ENCODE data around the gene MANSC1.

Gene MANSC1

GRCh38 chr12:12366701-12367481, 16.8 kb upstream of the MANSC1 start:
- H3K4me3 ChIP-seq (ENCODE audit: low read depth, low read length), result no peak overlapping the region
- TF ChIP-seq POLR2A (IDR thresholded peaks at IDR 0.05; ENCODE audit: extremely low read depth, insufficient read length) (no peak), CTCF (IDR thresholded peaks at IDR 0.05; ENCODE audit: low read depth, low read length) (no peak), MAX (IDR thresholded peaks at IDR 0.05; ENCODE audit: low read depth, low read length) (no peak), MYC (IDR thresholded peaks at IDR 0.05; ENCODE audit: low read depth, low read length) (no peak)
- no peak for DNase-seq (ENCODE audit: low read depth)

- peak; percentile 38 for DNase-seq (ENCODE audit: low read depth)
- no peak overlapping the region for H3K4me3 ChIP-seq (ENCODE audit: low read depth, low read length)
- no peak for TF ChIP-seq CTCF (IDR thresholded peaks at IDR 0.05; ENCODE audit: low read depth, low read length)
- no peak for TF ChIP-seq MAX (IDR thresholded peaks at IDR 0.05; ENCODE audit: low read depth, low read length)
- TF ChIP-seq POLR2A (IDR thresholded peaks at IDR 0.05; ENCODE audit: extremely low read depth, insufficient read length), result no peak
- TF ChIP-seq MYC (IDR thresholded peaks at IDR 0.05; ENCODE audit: low read depth, low read length), result no peak
Observed at GRCh38 chr12:12365931-12366431, 15.9 kb upstream of the MANSC1 start.

GRCh38 chr12:12365446-12365802, 15.4 kb upstream of the MANSC1 start:
- TF ChIP-seq POLR2A (IDR thresholded peaks at IDR 0.05; ENCODE audit: extremely low read depth, insufficient read length) (no peak), CTCF (IDR thresholded peaks at IDR 0.05; ENCODE audit: low read depth, low read length) (no peak), MYC (IDR thresholded peaks at IDR 0.05; ENCODE audit: low read depth, low read length) (no peak)
- no peak for DNase-seq (ENCODE audit: low read depth)
- no peak overlapping the region for H3K4me3 ChIP-seq (ENCODE audit: low read depth, low read length)

GRCh38 chr12:12364787-12365445, 14.9 kb upstream of the MANSC1 start:
- DNase-seq (ENCODE audit: low read depth), result no peak
- TF ChIP-seq MYC (IDR thresholded peaks at IDR 0.05; ENCODE audit: low read depth, low read length) (no peak), CTCF (IDR thresholded peaks at IDR 0.05; ENCODE audit: low read depth, low read length) (no peak), MAX (IDR thresholded peaks at IDR 0.05; ENCODE audit: low read depth, low read length) (no peak), POLR2A (IDR thresholded peaks at IDR 0.05; ENCODE audit: extremely low read depth, insufficient read length) (no peak)
- no peak overlapping the region for H3K4me3 ChIP-seq (ENCODE audit: low read depth, low read length)

GRCh38 chr12:12358528-12358927, 8.5 kb upstream of the MANSC1 start:
- H3K4me3 ChIP-seq (ENCODE audit: low read depth, low read length), result peak overlapping the region; percentile 69
- no peak for DNase-seq (ENCODE audit: low read depth)
- no peak for TF ChIP-seq MYC (IDR thresholded peaks at IDR 0.05; ENCODE audit: low read depth, low read length)
- TF ChIP-seq POLR2A (IDR thresholded peaks at IDR 0.05; ENCODE audit: extremely low read depth, insufficient read length), result no peak
- TF ChIP-seq CTCF (IDR thresholded peaks at IDR 0.05; ENCODE audit: low read depth, low read length), result no peak
- TF ChIP-seq MAX (IDR thresholded peaks at IDR 0.05; ENCODE audit: low read depth, low read length), result no peak

Measured in NB4 (cell line).